Measurements from ENCODE around the gene CD37. TPM values are rescaled to one million over a fixed set of nuclear protein-coding genes. Genes with fewer than 3 reads are reported as not detected.

The CD37 gene
- total and polyA plus RNA-seq, 10 of the 15 experiments (the other 5 are each of a cell fraction or from before 2014, with no cell fraction given): 34.1 to 359 (median 108) TPM

GRCh38 chr19:49333811-49334288, 1.4 kb upstream of the CD37 start (continued):
- TF ChIP-seq E4F1 (IDR thresholded peaks at IDR 0.05; ENCODE audit: borderline replicate concordance, partially characterized antibody) (no peak), MTA2 (IDR thresholded peaks at IDR 0.05; ENCODE audit: low read depth) (peak; percentile 71; the same call in 1 of the 2 replicates), E2F4 (IDR thresholded peaks at IDR 0.05; ENCODE audit: low read depth, low read length) (no peak), RCOR1 (conservative IDR thresholded peaks at IDR 0.05; ENCODE audit: low read depth, low read length) (no peak), SREBF1 (IDR thresholded peaks at IDR 0.05; ENCODE audit: low read length) (no peak), RUNX3 (IDR thresholded peaks at IDR 0.05; ENCODE audit: low read length) (peak; percentile 55), JUNB (IDR thresholded peaks at IDR 0.05) (no peak), TCF7 (IDR thresholded peaks at IDR 0.05; ENCODE audit: borderline replicate concordance) (no peak), RB1 (IDR thresholded peaks at IDR 0.05; ENCODE audit: borderline replicate concordance) (no peak; the same call in 1 of the 2 replicates), IRF3 (IDR thresholded peaks at IDR 0.05) (no peak), E2F8 (IDR thresholded peaks at IDR 0.05; ENCODE audit: low read depth, partially characterized antibody) (no peak), EP300 (IDR thresholded peaks at IDR 0.05; ENCODE audit: borderline replicate concordance in 1 of 2, control insufficient read depth in 1 of 2, low read depth in 2 of 2, low read length in 2 of 2) (peak; percentile 73 to 75), CUX1 (IDR thresholded peaks at IDR 0.05; ENCODE audit: insufficient replicate concordance, low read depth, low read length) (no peak), KAT2A (conservative IDR thresholded peaks at IDR 0.05; ENCODE audit: control insufficient read depth, low read depth, low read length) (no peak), NFXL1 (IDR thresholded peaks at IDR 0.05; ENCODE audit: borderline replicate concordance) (no peak), CBFB (IDR thresholded peaks at IDR 0.05; ENCODE audit: low read depth) (peak; percentile 63; the same call in 1 of the 2 replicates), FOXK2 (IDR thresholded peaks at IDR 0.05) (no peak), FOS (IDR thresholded peaks at IDR 0.05; ENCODE audit: borderline replicate concordance, extremely low read depth, insufficient read length) (no peak)

Data from GM12878 (cell line).